ENCODE results near the gene TRIOBP.

The TRIOBP gene

GRCh38 chr22:37808294-37808657, 111.4 kb downstream of the TRIOBP start:
- DNase-seq = no peak

- no peak for DNase-seq
These were observed 113.0 kb downstream of the TRIOBP start for GRCh38 chr22:37809672-37810333.

- no peak for DNase-seq
These were observed 115.0 kb downstream of the TRIOBP start for GRCh38 chr22:37811867-37812266.

GRCh38 chr22:37812869-37813678, 116.2 kb downstream of the TRIOBP start:
- no peak for DNase-seq

- DNase-seq = no peak
These were observed 118.7 kb downstream of the TRIOBP start for GRCh38 chr22:37815593-37815992.

GRCh38 chr22:37816543-37817180, 119.8 kb downstream of the TRIOBP start:
- no peak for DNase-seq

GRCh38 chr22:37817705-37818408, 121.0 kb downstream of the TRIOBP start:
- DNase-seq = peak; percentile 82

- peak; percentile 69 for DNase-seq
These were observed 121.7 kb downstream of the TRIOBP start for GRCh38 chr22:37818409-37819104.

GRCh38 chr22:37819105-37819433, 122.2 kb downstream of the TRIOBP start:
- no peak for DNase-seq

- no peak for DNase-seq
These were observed 123.5 kb downstream of the TRIOBP start for GRCh38 chr22:37820350-37820749.

- DNase-seq = no peak
These were observed 125.4 kb downstream of the TRIOBP start for GRCh38 chr22:37822079-37822833.

- no peak for DNase-seq
These were observed 126.5 kb downstream of the TRIOBP start, which contains the start of gene GALR3 for GRCh38 chr22:37823134-37823985. GALR3 (plus strand) TSS chr22:37823382; CDS start chr22:37823407, 25 bp downstream.

GRCh38 chr22:37824674-37825641, 128.1 kb downstream of the TRIOBP start:
- no peak for DNase-seq
